ENCODE measurements around the gene BRME1.

DNA sequence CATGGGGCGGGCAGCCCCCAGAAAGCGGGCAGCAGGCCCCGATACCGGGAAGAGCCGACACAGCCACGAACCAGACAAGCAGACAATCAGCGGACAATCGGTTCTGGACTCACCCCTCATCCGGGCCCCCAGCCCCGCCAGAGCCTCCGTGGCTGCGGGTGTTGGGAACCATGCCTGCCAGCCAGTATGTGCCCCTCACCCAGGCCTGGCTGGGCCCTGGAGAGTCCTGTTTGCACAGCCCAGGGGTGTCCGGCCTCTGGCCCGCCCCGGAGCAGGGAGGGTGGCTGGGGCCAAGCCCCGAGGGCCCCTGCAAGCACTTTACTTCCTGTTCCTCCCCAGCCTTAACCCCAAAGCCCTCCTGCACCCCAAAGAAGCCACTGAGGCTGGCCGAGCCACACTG is 24.5 kb upstream of the BRME1 start:
- TF ChIP-seq, protein P1, sequence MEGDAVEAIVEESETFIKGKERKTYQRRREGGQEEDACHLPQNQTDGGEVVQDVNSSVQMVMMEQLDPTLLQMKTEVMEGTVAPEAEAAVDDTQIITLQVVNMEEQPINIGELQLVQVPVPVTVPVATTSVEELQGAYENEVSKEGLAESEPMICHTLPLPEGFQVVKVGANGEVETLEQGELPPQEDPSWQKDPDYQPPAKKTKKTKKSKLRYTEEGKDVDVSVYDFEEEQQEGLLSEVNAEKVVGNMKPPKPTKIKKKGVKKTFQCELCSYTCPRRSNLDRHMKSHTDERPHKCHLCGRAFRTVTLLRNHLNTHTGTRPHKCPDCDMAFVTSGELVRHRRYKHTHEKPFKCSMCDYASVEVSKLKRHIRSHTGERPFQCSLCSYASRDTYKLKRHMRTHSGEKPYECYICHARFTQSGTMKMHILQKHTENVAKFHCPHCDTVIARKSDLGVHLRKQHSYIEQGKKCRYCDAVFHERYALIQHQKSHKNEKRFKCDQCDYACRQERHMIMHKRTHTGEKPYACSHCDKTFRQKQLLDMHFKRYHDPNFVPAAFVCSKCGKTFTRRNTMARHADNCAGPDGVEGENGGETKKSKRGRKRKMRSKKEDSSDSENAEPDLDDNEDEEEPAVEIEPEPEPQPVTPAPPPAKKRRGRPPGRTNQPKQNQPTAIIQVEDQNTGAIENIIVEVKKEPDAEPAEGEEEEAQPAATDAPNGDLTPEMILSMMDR (IDR thresholded peaks at IDR 0.05) = no peak
- TF ChIP-seq POLR2A (IDR thresholded peaks at IDR 0.05) = no peak
